Activated CD4-positive, CD25-positive, alpha-beta regulatory T cell treated with anti-CD3 and anti-CD28 coated beads, Interleukin-2, amount 50 U/mL, for 24 hours (primary cell): ENCODE results near the gene SLC27A5.
A peak's percentile ranks its signal among the peaks of the same experiment; 100 is the strongest.
"Not testable (repeated sequence)": the region's sequence is repeated elsewhere in the genome, so short reads cannot be mapped to it uniquely, and the experiment has no call there.

Experiments
- ATAC-seq, 2 donors: fragments of 150-1000 bp; cut with Tn5 transposase; one replicate each; pipeline ENCODE4 v1.10.0; 2021; ENCODE audit warnings: mild to moderate bottlenecking in 1 of 2, moderate library complexity in 1 of 2

The SLC27A5 gene

GRCh38 chr19:58550362-58551122 lies 38.8 kb upstream of the SLC27A5 start:
- no peak for ATAC-seq

GRCh38 chr19:58549664-58550361 lies 38.0 kb upstream of the SLC27A5 start:
- no peak for ATAC-seq

DNA sequence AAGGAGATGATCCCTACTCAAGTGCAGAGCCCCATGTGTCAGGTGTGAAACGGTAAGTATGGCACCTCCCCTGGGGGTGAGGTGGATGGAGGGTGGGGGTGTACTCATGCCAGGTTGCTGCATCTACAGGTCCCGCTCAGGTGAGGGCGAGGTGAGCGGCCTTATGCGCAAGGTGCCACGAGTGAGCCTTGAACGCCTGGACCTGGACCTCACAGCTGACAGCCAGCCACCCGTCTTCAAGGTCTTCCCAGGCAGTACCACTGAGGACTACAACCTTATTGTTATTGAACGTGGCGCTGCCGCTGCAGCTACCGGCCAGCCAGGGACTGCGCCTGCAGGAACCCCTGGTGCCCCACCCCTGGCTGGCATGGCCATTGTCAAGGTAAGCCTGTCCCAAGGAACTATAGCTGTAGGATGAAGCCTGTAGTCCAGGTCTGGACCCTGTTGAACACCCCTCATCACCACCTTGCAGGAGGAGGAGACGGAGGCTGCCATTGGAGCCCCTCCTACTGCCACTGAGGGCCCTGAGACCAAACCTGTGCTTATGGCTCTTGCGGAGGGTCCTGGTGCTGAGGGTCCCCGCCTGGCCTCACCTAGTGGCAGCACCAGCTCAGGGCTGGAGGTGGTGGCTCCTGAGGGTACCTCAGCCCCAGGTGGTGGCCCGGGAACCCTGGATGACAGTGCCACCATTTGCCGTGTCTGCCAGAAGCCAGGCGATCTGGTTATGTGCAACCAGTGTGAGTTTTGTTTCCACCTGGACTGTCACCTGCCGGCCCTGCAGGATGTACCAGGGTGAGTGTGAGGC lies 37.3 kb upstream of the SLC27A5 start:
- ATAC-seq = no peak

DNA sequence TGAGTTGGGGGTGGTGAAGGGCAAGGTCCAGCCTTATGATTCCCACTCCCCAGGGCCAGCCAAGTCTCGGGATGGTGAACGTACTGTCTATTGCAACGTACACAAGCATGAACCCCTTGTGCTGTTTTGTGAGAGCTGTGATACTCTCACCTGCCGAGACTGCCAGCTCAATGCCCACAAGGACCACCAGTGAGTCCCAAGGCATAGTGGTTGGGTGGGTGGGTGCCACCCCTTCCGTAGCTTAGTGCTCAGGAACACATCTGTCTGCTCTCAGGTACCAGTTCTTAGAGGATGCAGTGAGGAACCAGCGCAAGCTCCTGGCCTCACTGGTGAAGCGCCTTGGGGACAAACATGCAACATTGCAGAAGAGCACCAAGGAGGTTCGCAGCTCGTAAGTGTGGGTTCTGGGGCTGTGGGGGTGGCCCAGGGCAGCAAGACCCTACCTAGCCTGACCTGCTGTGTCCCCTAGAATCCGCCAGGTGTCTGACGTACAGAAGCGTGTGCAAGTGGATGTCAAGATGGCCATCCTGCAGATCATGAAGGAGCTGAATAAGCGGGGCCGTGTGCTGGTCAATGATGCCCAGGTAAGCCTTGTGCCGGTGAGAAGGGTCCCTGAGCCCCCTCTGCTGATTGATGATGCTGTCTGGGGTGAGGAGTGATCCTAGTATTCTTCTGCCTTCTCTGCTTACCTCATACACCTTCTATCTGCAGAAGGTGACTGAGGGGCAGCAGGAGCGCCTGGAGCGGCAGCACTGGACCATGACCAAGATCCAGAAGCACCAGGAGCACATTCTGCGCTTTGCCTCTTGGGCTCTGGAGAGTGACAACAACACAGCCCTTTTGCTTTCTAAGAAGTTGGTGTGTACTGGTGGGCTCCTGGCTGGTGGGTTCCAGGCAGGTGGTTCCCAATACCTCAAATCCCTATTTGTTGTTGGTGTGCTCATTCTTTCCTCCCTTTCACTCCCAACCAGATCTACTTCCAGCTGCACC lies 35.8 kb upstream of the SLC27A5 start:
- no peak for ATAC-seq

GRCh38 chr19:58546019-58546530 lies 34.3 kb upstream of the SLC27A5 start:
- no peak for ATAC-seq

- no peak for ATAC-seq
These were observed 33.7 kb upstream of the SLC27A5 start for GRCh38 chr19:58545286-58546018.

DNA sequence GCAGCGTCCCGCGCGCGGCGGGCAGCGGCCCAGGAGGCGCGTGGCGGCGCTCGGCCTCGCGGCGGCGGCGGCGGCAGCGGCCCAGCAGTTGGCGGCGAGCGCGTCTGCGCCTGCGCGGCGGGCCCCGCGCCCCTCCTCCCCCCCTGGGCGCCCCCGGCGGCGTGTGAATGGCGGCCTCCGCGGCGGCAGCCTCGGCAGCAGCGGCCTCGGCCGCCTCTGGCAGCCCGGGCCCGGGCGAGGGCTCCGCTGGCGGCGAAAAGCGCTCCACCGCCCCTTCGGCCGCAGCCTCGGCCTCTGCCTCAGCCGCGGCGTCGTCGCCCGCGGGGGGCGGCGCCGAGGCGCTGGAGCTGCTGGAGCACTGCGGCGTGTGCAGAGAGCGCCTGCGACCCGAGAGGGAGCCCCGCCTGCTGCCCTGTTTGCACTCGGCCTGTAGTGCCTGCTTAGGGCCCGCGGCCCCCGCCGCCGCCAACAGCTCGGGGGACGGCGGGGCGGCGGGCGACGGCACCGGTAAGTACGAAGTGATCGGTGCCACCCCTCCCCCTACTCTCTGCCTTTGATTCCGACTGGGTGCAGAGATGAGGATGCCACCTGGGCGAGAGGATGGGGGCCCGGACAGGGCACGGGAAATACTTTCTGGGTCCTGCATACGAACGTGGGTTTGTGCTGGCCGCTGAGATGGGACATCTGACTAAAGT lies 32.9 kb upstream of the SLC27A5 start:
- peak; percentile 30 to 38 for ATAC-seq

- ATAC-seq = peak; percentile 97
These were observed 32.2 kb upstream of the SLC27A5 start, which contains the start of gene TRIM28 for GRCh38 chr19:58543826-58544590. Gene TRIM28 (plus strand): TSS chr19:58544064. CDS start chr19:58544758, 694 bp downstream.

DNA sequence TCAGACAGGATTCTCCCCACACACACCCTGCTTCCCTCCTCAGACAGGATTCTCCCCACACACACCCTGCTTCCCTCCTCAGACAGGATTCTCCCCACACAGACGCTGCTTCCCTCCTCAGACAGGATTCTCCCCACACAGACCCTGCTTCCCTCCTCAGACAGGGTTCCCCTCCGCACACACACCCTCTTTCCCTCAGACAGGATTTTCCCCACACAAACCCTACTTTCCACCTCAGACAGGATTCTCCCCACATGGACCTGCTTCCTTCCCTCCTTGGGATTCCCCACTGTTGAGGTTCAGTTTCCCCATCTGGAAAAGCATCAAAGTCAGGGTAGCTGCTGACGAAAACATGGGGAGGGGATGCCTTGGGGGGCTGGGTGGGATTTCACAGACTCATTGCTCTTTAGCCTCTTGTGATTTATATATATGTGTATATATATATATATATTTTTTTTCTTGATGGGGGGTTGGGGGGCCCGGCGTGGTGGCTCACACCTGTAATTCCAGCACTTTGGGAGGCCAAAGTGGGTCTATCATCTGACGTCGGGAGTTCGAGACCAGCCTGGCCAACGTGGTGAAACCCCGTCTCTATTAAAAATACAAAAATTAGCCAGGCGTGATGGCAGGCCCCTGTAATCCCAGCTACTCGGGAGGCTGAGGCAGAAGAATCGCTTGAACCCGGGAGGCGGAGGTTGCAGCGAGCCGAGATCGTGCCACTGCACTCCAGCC lies 31.0 kb upstream of the SLC27A5 start:
- not testable (repeated sequence) for ATAC-seq

GRCh38 chr19:58539169-58539559 lies 27.4 kb upstream of the SLC27A5 start:
- ATAC-seq = not testable (repeated sequence)

GRCh38 chr19:58538257-58539168 lies 26.7 kb upstream of the SLC27A5 start:
- peak; percentile 71 to 75 for ATAC-seq

DNA sequence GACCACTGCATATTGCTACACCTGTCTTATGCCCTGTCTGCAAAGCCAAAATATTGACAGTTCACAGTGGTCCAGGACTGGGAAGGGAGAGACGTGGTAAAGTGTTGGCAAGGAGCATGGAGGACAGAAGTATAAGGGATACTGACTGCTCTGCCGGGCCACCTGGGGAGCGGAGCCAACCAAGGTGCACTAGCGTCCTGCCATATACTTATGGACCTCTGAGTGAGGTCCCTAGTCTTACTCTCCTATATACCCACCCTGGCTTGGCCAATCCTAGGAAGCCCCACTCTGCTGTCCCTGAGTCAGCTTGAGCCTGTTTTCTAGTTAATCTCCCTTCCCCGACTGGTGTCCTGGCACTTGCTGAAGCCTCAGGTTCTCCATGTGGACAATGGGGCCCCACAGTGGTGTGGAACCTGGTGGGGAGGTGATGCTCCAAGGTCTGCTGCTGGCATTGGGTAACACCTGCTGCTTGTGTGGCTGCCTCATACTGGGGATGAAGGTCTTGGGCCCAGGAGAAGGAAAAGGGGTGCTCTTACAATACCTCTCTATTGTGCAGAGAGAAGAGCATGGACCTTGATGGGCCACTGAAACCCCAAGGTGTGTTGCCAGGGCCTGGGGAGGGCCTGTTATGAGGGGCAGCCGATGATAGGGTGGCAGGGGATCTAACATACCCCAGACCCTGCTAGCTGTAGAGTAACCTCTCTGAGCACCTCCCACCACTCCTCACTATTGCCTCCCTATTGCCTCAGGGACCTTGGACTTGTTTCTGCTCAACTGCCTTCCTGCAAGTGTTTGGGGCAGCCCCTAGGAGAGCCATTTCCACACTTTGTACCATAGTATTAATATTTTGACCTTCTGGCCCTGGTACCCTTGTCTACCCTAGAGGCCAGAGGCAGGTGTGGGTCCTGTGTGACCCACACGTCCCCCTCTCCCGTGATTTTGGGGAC lies 25.3 kb upstream of the SLC27A5 start:
- no peak for ATAC-seq

DNA sequence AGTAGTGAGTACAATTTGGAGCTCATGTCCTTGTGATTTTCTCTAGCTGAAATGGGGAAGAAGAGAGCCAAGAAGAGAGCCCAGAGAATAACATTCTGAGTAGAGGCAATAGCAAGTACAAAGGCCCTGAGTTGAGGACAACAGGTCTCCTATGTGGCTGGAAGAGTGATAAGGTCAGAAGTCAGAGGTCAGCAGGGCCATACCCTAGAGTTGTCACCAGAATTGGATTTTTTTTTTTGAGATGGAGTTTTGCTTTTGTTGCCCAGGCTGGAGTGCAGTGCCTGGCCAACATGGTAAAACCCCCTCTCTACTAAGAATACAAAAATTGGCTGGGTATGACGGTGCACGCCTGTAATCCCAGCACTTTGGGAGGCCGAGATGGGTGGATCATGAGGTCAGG lies 24.1 kb upstream of the SLC27A5 start:
- no peak for ATAC-seq

DNA sequence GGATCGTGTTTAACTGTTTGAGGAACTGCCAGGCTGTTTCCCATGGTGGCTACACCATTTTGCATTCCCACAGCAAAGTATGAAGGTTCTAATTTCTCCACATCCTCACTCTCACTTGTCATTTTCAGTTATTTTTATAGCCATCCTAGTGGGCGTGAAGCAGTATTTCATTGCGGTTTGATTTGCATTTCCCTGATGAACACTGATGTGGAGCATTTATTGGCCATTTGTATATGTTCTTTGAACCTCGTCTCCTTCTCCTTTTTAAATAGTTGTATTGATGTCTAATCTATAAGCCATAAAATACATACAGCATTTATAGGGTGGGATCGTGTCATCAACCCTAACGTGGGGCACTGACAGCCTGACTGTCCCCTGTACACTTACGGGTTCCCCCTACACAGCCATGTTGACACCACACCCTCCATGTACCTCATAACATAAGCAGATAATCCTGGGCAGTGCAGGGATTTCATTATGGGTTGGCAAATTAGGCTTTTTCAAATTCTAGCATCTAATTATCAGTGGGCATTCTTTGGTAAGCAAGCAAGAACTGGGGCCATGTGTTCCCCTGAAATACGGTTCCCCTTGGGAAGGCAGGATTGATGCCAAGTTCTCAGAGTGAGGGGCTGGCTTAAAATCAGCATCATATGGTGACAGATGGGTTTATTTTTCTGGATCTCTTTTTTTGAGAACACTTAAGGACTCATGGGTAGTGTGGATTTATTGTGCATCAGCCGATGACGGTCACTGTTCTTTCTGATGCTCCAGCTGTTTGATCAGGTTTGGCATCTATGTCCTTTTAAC lies 19.4 kb upstream of the SLC27A5 start:
- ATAC-seq = no peak

DNA sequence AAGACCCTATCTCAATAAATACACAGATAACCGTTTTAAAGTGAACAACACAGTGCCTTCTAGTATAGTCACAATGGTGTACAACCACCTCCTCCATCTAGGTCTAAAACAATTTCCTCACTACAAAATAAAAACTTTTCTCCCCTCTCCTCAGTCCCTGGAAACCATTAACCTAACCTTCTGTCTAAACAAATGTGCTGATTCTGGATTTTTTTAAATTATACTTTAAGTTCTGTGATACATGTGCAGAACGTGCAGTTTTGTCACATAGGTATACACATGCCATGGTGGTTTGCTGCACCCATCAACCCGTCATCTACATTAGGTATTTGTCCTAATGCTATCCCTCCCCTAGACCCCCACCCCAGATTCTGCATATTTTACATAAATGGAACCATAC lies 17.6 kb upstream of the SLC27A5 start:
- ATAC-seq = no peak

- no peak for ATAC-seq
These were observed 10.9 kb upstream of the SLC27A5 start for GRCh38 chr19:58522709-58523108.
